NCI-H1694 (cell line): ENCODE results near the gene ANGPTL7.
"Not testable (repeated sequence)": the region's sequence is repeated elsewhere in the genome, so short reads cannot be mapped to it uniquely, and the experiment has no call there.

Experiments used
- DNase-seq: peaks from one replicate; lab custom pipeline; 2025; lab: John Stamatoyannopoulos, UW

ANGPTL7 gene

GRCh38 chr1:11169202-11169601 lies 20.0 kb upstream of the ANGPTL7 start:
- no peak for DNase-seq

- no peak for DNase-seq
Measured at GRCh38 chr1:11170102-11170501, 19.1 kb upstream of the ANGPTL7 start.

- DNase-seq: no peak
Measured at GRCh38 chr1:11174261-11174942, 14.8 kb upstream of the ANGPTL7 start.

GRCh38 chr1:11175461-11175860 lies 13.7 kb upstream of the ANGPTL7 start:
- no peak for DNase-seq

- DNase-seq: no peak
Measured at GRCh38 chr1:11176081-11176706, 13.0 kb upstream of the ANGPTL7 start.

GRCh38 chr1:11178021-11179015 lies 10.8 kb upstream of the ANGPTL7 start:
- DNase-seq: peak; percentile 45

- no peak for DNase-seq
Measured at GRCh38 chr1:11179125-11179524, 10.0 kb upstream of the ANGPTL7 start.

- not testable (repeated sequence) for DNase-seq
Measured at GRCh38 chr1:11179749-11180148, 9.4 kb upstream of the ANGPTL7 start.

GRCh38 chr1:11180342-11180744 lies 8.8 kb upstream of the ANGPTL7 start:
- DNase-seq: no peak

GRCh38 chr1:11182884-11183283 lies 6.3 kb upstream of the ANGPTL7 start:
- no peak for DNase-seq

GRCh38 chr1:11184973-11185372 lies 4.2 kb upstream of the ANGPTL7 start:
- no peak for DNase-seq

GRCh38 chr1:11187000-11187399 lies 2.2 kb upstream of the ANGPTL7 start:
- DNase-seq: no peak

- no peak for DNase-seq
Measured at GRCh38 chr1:11187494-11187893, 1.7 kb upstream of the ANGPTL7 start.

GRCh38 chr1:11187931-11188330 lies 1.2 kb upstream of the ANGPTL7 start:
- DNase-seq: no peak

GRCh38 chr1:11188381-11188780 lies 774 bp upstream of the ANGPTL7 start:
- no peak for DNase-seq

GRCh38 chr1:11193376-11193775 lies 4.2 kb downstream of the ANGPTL7 start:
- DNase-seq: no peak

GRCh38 chr1:11194407-11195176 lies 5.4 kb downstream of the ANGPTL7 start:
- DNase-seq: no peak

GRCh38 chr1:11196945-11197344 lies 7.8 kb downstream of the ANGPTL7 start:
- DNase-seq: no peak

GRCh38 chr1:11197359-11197758 lies 8.2 kb downstream of the ANGPTL7 start:
- no peak for DNase-seq

- no peak for DNase-seq
Measured at GRCh38 chr1:11198257-11198656, 9.1 kb downstream of the ANGPTL7 start.

GRCh38 chr1:11198851-11199594 lies 9.9 kb downstream of the ANGPTL7 start:
- peak; percentile 81 for DNase-seq
